WTC11 (cell line): ENCODE measurements around the gene AMOTL1. TPM values are rescaled to one million over a fixed set of nuclear protein-coding genes. Genes with fewer than 3 reads are reported as not detected.

ENCODE experiments used
- ATAC-seq: fragments of 200-7000 bp; cut with Tn5 transposase; 2 replicates; pipeline ENCODE4 v1.10.0; 2021; ENCODE audit warnings: mild to moderate bottlenecking, moderate library complexity
- CTCF ChIA-PET: fragments of 300-600 bp; sonication (Branson Sonifier 250); formaldehyde crosslinking; loops from one replicate; lab custom pipeline; 2021; ENCODE audit warnings: antibody characterized with exemption; lab: Charles Lee
- POLR2A ChIA-PET: fragments of 350-600 bp; sonication (Branson Sonifier 250); formaldehyde crosslinking; loops from one replicate; lab custom pipeline; 2021; ENCODE audit warnings: antibody characterized with exemption; lab: Charles Lee
- DNase-seq: peaks from one replicate; pipeline ENCODE4 v3.0.0; 2021; ENCODE audit warnings: low spot score
- H3K27ac Mint-ChIP-seq: 2 replicates; pipeline ENCODE4 v1.8.0; 2021; ENCODE audit warnings: mixed read lengths
- H3K27me3 Mint-ChIP-seq: 2 replicates; pipeline ENCODE4 v1.8.0; 2021; ENCODE audit warnings: low read depth, mild to moderate bottlenecking, moderate library complexity, mixed read lengths
- H3K36me3 Mint-ChIP-seq: 2 replicates; pipeline ENCODE4 v1.8.0; 2021; ENCODE audit warnings: mixed read lengths
- H3K4me1 Mint-ChIP-seq: 2 replicates; pipeline ENCODE4 v1.8.0; 2022; ENCODE audit warnings: mixed read lengths
- H3K4me3 Mint-ChIP-seq: 2 replicates; pipeline ENCODE4 v1.8.0; 2021; ENCODE audit warnings: mild to moderate bottlenecking, moderate library complexity, mixed read lengths
- H3K9me3 Mint-ChIP-seq: 2 replicates; pipeline ENCODE4 v1.8.0; 2021; ENCODE audit warnings: mixed read lengths
- CREB1 ChIP-seq: sonication (generic); formaldehyde crosslinking; IDR thresholded peaks from 2 replicates; pipeline ENCODE4 v1.8.0; 2023; ENCODE audit warnings: mild to moderate bottlenecking, missing genetic modification reagents
- CREM ChIP-seq: sonication (generic); formaldehyde crosslinking; IDR thresholded peaks from 2 replicates; pipeline ENCODE4 v1.8.1; 2022; ENCODE audit warnings: mild to moderate bottlenecking, missing genetic modification reagents, moderate library complexity
- E2F1 ChIP-seq: sonication (generic); formaldehyde crosslinking; IDR thresholded peaks from 2 replicates; pipeline ENCODE4 v1.8.0; 2022; ENCODE audit warnings: mild to moderate bottlenecking, missing genetic modification reagents
- GRHL2 ChIP-seq: fragments of 250-450 bp; sonication (Bioruptor Pico); IDR thresholded peaks from 2 replicates; pipeline ENCODE4 v1.8.0; 2022; ENCODE audit warnings: mild to moderate bottlenecking, moderate library complexity; ENCODE audit not compliant: insufficient replicate concordance, severe bottlenecking
- MAX ChIP-seq: sonication (generic); formaldehyde crosslinking; IDR thresholded peaks from 2 replicates; pipeline ENCODE4 v1.8.0; 2022; ENCODE audit warnings: mild to moderate bottlenecking, missing genetic modification reagents
- MYBL2 ChIP-seq: sonication (generic); formaldehyde crosslinking; IDR thresholded peaks from 2 replicates; pipeline ENCODE4 v1.8.1; 2023; ENCODE audit warnings: mild to moderate bottlenecking, moderate library complexity, missing genetic modification reagents
- OVOL2 ChIP-seq: fragments of 250-450 bp; sonication (Bioruptor Pico); IDR thresholded peaks from 2 replicates; pipeline ENCODE4 v1.9.0; 2021; ENCODE audit warnings: mild to moderate bottlenecking, borderline replicate concordance
- PRRX2 ChIP-seq: fragments of 250-450 bp; sonication (Bioruptor Pico); IDR thresholded peaks from 2 replicates; pipeline ENCODE4 v1.8.0; 2021; ENCODE audit warnings: mild to moderate bottlenecking
- RORB ChIP-seq: fragments of 250-450 bp; sonication (Bioruptor Pico); IDR thresholded peaks from 2 replicates; pipeline ENCODE4 v1.9.0; 2021; ENCODE audit warnings: mild to moderate bottlenecking
- SMAD3 ChIP-seq: sonication (generic); formaldehyde crosslinking; IDR thresholded peaks from 2 replicates; pipeline ENCODE4 v1.8.0; 2022; ENCODE audit warnings: missing genetic modification reagents, mild to moderate bottlenecking, borderline replicate concordance
- STAT6 ChIP-seq: sonication (generic); formaldehyde crosslinking; conservative IDR thresholded peaks from 2 replicates; pipeline ENCODE4 v1.8.1; 2023; ENCODE audit warnings: mild to moderate bottlenecking, low read depth, missing genetic modification reagents, moderate library complexity
- TCF7 ChIP-seq: sonication (generic); formaldehyde crosslinking; IDR thresholded peaks from 2 replicates; pipeline ENCODE4 v1.8.0; 2022; ENCODE audit warnings: mild to moderate bottlenecking, low read depth, missing genetic modification reagents, moderate library complexity
- TEAD1 ChIP-seq: sonication (generic); formaldehyde crosslinking; IDR thresholded peaks from 2 replicates; pipeline ENCODE4 v1.8.0; 2022; ENCODE audit warnings: mild to moderate bottlenecking, missing genetic modification reagents
- TEAD4 ChIP-seq: sonication (generic); formaldehyde crosslinking; IDR thresholded peaks from 2 replicates; pipeline ENCODE4 v1.8.0; 2022; ENCODE audit warnings: mild to moderate bottlenecking, missing genetic modification reagents
- ZNF138 ChIP-seq: sonication (generic); formaldehyde crosslinking; conservative IDR thresholded peaks from 2 replicates; pipeline ENCODE4 v1.8.1; 2022; ENCODE audit warnings: mild to moderate bottlenecking, moderate library complexity, missing genetic modification reagents
- ZNF232 ChIP-seq: sonication (generic); formaldehyde crosslinking; IDR thresholded peaks from 2 replicates; pipeline ENCODE4 v1.8.0; 2022; ENCODE audit warnings: mild to moderate bottlenecking, missing genetic modification reagents
- ZNF263 ChIP-seq: sonication (generic); formaldehyde crosslinking; IDR thresholded peaks from 2 replicates; pipeline ENCODE4 v1.8.1; 2022; ENCODE audit warnings: low read depth, mild to moderate bottlenecking, moderate library complexity, missing genetic modification reagents
- ZNF317 ChIP-seq: sonication (generic); formaldehyde crosslinking; IDR thresholded peaks from 2 replicates; pipeline ENCODE4 v1.8.1; 2023; ENCODE audit warnings: low read depth, mild to moderate bottlenecking, moderate library complexity, missing genetic modification reagents, borderline replicate concordance
- ZNF512 ChIP-seq: sonication (generic); formaldehyde crosslinking; IDR thresholded peaks from 2 replicates; pipeline ENCODE4 v1.8.1; 2022; ENCODE audit warnings: missing genetic modification reagents, borderline replicate concordance
- total RNA-seq: library from RNA; stranded (reverse); gene quantifications from 3 replicates; pipeline ENCODE4 v1.2.3, GENCODE V29; 2021

The AMOTL1 gene
- total RNA-seq, 1 experiment from 2014 or later = 39.8 TPM

GRCh38 chr11:94775567-94776327 is 7.6 kb downstream of the AMOTL1 start:
- ATAC-seq = no peak
- no peak overlapping the region for H3K4me3 Mint-ChIP-seq
- H3K4me1 Mint-ChIP-seq = peaks cover 59% of the 10 kb centered on the region

More at GRCh38 chr11:94775567-94776327, 7.6 kb downstream of the AMOTL1 start:
- CTCF ChIA-PET = interaction anchor here (0.6 to 2.2 kb wide), 3 partner anchors 11 to 115 kb away, joined by 3 to 11 read pairs (median 3); no protein-coding TSS in a partner anchor
- POLR2A ChIA-PET = no interaction called here
- peaks cover 7% of the 10 kb centered on the region for H3K36me3 Mint-ChIP-seq
- TF ChIP-seq MAX (CRISPR knock-in tag) = no peak
- no peak for TF ChIP-seq ZNF317 (CRISPR knock-in tag)
- TF ChIP-seq MYBL2 = no peak
- no peak for TF ChIP-seq SMAD3
- no peak for TF ChIP-seq GRHL2 (CRISPR knock-in tag)
- TF ChIP-seq CREB1 (CRISPR knock-in tag) = no peak
- no peak for TF ChIP-seq TEAD4 (CRISPR knock-in tag)
- no peak for TF ChIP-seq RORB (CRISPR knock-in tag)
- no peak for TF ChIP-seq ZNF232
- no peak for TF ChIP-seq E2F1 (CRISPR knock-in tag)
- TF ChIP-seq CREM (CRISPR knock-in tag) = no peak
- no peak for TF ChIP-seq STAT6 (CRISPR knock-in tag)
- TF ChIP-seq TEAD1 (CRISPR knock-in tag) = no peak
- no peak for TF ChIP-seq ZNF263 (CRISPR knock-in tag)
- no peak for TF ChIP-seq ZNF512 (CRISPR knock-in tag)
- TF ChIP-seq OVOL2 = no peak
- TF ChIP-seq TCF7 = no peak
- no peak for TF ChIP-seq PRRX2 (CRISPR knock-in tag)
- no peak for TF ChIP-seq ZNF138 (CRISPR knock-in tag)
- H3K27me3 Mint-ChIP-seq = no peaks in the 10 kb centered on the region
- peaks cover 8% of the 10 kb centered on the region for H3K9me3 Mint-ChIP-seq
- no peak overlapping the region for H3K27ac Mint-ChIP-seq
- no peak for DNase-seq
